Fibroblast of mammary gland (primary cell): Measurements from ENCODE around the gene CDC45.
"Not testable (repeated sequence)": the region's sequence is repeated elsewhere in the genome, so short reads cannot be mapped to it uniquely, and the experiment has no call there.

Source experiments
- DNase-seq: peaks from one replicate; pipeline ENCODE4 v3.0.0-alpha.2; 2010; ENCODE audit warnings: low read depth
- H3K4me3 ChIP-seq: 2 replicates; pipeline ENCODE4 v1.5.1; 2011; ENCODE audit warnings: low read depth, mild to moderate bottlenecking, low read length, moderate library complexity; ENCODE audit not compliant: control insufficient read depth
- CTCF ChIP-seq: conservative IDR thresholded peaks from 2 replicates; pipeline ENCODE4 v1.5.1; 2011; ENCODE audit warnings: low read depth, low read length, inconsistent platforms; ENCODE audit not compliant: control insufficient read depth, insufficient read depth

Gene CDC45

GRCh38 chr22:19443544-19444211 is 36.0 kb upstream of the CDC45 start:
- DNase-seq = no peak
- no peak overlapping the region for H3K4me3 ChIP-seq
- TF ChIP-seq CTCF = no peak

- not testable (repeated sequence) for DNase-seq, H3K4me3 ChIP-seq
Measured at GRCh38 chr22:19445279-19445982, 34.3 kb upstream of the CDC45 start.

- H3K4me3 ChIP-seq = peak overlapping the region; percentile 73
- no peak for TF ChIP-seq CTCF
Measured at GRCh38 chr22:19446603-19447329, 33.0 kb upstream of the CDC45 start.

GRCh38 chr22:19447330-19448075 is 32.2 kb upstream of the CDC45 start, which contains the start of gene C22orf39:
C22orf39 (minus strand) TSS chr22:19447711; CDS start chr22:19447688, 23 bp downstream.
- DNase-seq = peak; percentile 93
- no peak for TF ChIP-seq CTCF
- H3K4me3 ChIP-seq = peak within 1 kb of the TSS; percentile 73

More at GRCh38 chr22:19446603-19447329, 33.0 kb upstream of the CDC45 start:
- DNase-seq = peak; percentile 17

- DNase-seq = peak; percentile 93
- no peak for TF ChIP-seq CTCF
- peak overlapping the region; percentile 73 for H3K4me3 ChIP-seq
Measured at GRCh38 chr22:19448076-19448607, 31.6 kb upstream of the CDC45 start.

- H3K4me3 ChIP-seq = no peak overlapping the region
- no peak for DNase-seq
- TF ChIP-seq CTCF = no peak
Measured at GRCh38 chr22:19448739-19449421, 30.8 kb upstream of the CDC45 start.
